Loucy (cell line): ENCODE data around the gene ZNF423.

Experiments
- H2AFZ ChIP-seq: fragments of 200-600 bp; sonication (generic); 2 replicates; pipeline ENCODE4 v1.6.0; 2016; ENCODE audit warnings: antibody characterized with exemption, mild to moderate bottlenecking, low read length, moderate library complexity
- H3F3A ChIP-seq: fragments of 200-600 bp; 2 replicates; pipeline ENCODE4 v1.6.0; 2016; ENCODE audit warnings: antibody characterized with exemption, low read depth, mild to moderate bottlenecking
- H3K27me3 ChIP-seq: fragments of 200-600 bp; sonication (generic); 2 replicates; pipeline ENCODE4 v1.6.1; 2014; ENCODE audit warnings: low read length, mild to moderate bottlenecking; ENCODE audit not compliant: insufficient read depth, poor library complexity, severe bottlenecking
- H3K36me3 ChIP-seq: fragments of 200-600 bp; sonication (generic); 2 replicates; pipeline ENCODE4 v1.6.1; 2016; ENCODE audit warnings: low read length; ENCODE audit not compliant: insufficient read depth
- H3K4me1 ChIP-seq: fragments of 200-600 bp; sonication (generic); 2 replicates; pipeline ENCODE4 v1.5.1; 2014; ENCODE audit warnings: low read length, mild to moderate bottlenecking; ENCODE audit not compliant: insufficient read depth, poor library complexity, severe bottlenecking
- H3K4me2 ChIP-seq: fragments of 200-600 bp; sonication (generic); 2 replicates; pipeline ENCODE4 v1.6.0; 2014; ENCODE audit warnings: antibody characterized with exemption, low read length, low read depth, mild to moderate bottlenecking; ENCODE audit not compliant: poor library complexity, severe bottlenecking
- H3K4me3 ChIP-seq: fragments of 200-600 bp; sonication (generic); 2 replicates; pipeline ENCODE4 v1.5.1; 2014; ENCODE audit warnings: low read length, mild to moderate bottlenecking, mixed read lengths; ENCODE audit not compliant: poor library complexity, severe bottlenecking
- H3K79me2 ChIP-seq: fragments of 200-600 bp; sonication (generic); 2 replicates; pipeline ENCODE4 v1.6.1; 2014; ENCODE audit warnings: low read length; ENCODE audit not compliant: insufficient read depth
- H3K9ac ChIP-seq: fragments of 200-600 bp; sonication (generic); 2 replicates; pipeline ENCODE4 v1.6.0; 2014; ENCODE audit warnings: mild to moderate bottlenecking, low read depth, low read length, moderate library complexity; ENCODE audit not compliant: poor library complexity, severe bottlenecking
- H3K9me2 ChIP-seq: fragments of 200-600 bp; sonication (generic); replicated peaks from 2 replicates; pipeline ENCODE4 v1.6.1; 2016; ENCODE audit warnings: low read depth, low read length, mixed read lengths
- H3K9me3 ChIP-seq: fragments of 200-600 bp; sonication (generic); 2 replicates; pipeline ENCODE4 v1.6.1; 2014; ENCODE audit warnings: mild to moderate bottlenecking, antibody characterized with exemption, low read length, low read depth; ENCODE audit not compliant: insufficient read depth
- H4K20me1 ChIP-seq: fragments of 200-600 bp; sonication (generic); 2 replicates; pipeline ENCODE4 v1.6.0; 2014; ENCODE audit warnings: antibody characterized with exemption, low read length, mild to moderate bottlenecking; ENCODE audit not compliant: insufficient read depth, poor library complexity, severe bottlenecking
- CTCF ChIP-seq: fragments of 200-600 bp; sonication (generic); conservative IDR thresholded peaks from 2 replicates; pipeline ENCODE4 v1.5.1; 2014; ENCODE audit warnings: mild to moderate bottlenecking, antibody characterized with exemption, low read length
- EZH2phosphoT487 ChIP-seq: fragments of 200-600 bp; IDR thresholded peaks from 2 replicates; pipeline ENCODE4 v1.6.1; 2018; ENCODE audit warnings: antibody characterized with exemption, mild to moderate bottlenecking, moderate library complexity, borderline replicate concordance

ZNF423 gene

GRCh38 chr16:49539758-49540157 is 316.2 kb downstream of the ZNF423 start:
- no peak overlapping the region for H3K4me2 ChIP-seq
- H3K9me3 ChIP-seq: no peaks in the 10 kb centered on the region
- no peaks in the 10 kb centered on the region for H3K79me2 ChIP-seq
- H3K4me3 ChIP-seq: no peak overlapping the region
- no peaks in the 10 kb centered on the region for H3K4me1 ChIP-seq
- TF ChIP-seq CTCF (no peak), EZH2phosphoT487 (no peak)
- H3K36me3 ChIP-seq: no peaks in the 10 kb centered on the region
- no peak overlapping the region for H3K9ac ChIP-seq
- no peaks in the 10 kb centered on the region for H4K20me1 ChIP-seq
- no peaks in the 10 kb centered on the region for H3K9me2 ChIP-seq
- no peaks in the 10 kb centered on the region for H3K27me3 ChIP-seq
- no peak overlapping the region for H2AFZ ChIP-seq
- H3F3A ChIP-seq: no peaks in the 10 kb centered on the region

DNA sequence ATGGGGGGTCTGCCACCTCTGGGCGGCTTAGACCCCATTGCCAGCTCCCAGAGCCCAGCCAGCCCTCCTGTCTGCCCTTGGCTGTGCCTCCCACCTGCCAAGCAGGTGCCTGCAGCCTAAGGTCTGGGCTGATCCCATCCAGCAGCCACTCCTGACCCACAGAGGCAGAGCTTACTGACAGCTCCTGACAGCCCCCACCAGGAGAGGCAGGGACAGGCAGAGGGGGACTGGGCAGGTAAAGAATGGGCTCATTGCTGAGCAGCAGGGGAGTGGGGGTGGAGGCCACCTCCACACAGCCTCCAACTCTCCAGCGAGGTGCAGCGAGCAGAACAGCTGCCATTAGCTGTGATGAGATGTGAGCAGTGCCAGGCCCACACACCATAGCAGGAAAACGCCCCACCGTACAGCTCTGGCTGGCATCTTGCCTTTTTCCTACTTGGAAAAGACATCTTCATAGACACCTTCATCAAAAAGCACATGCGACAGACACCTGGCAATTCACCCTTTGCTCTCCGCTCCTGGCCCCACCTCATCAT is 317.9 kb downstream of the ZNF423 start:
- Histone ChIP-seq H3K4me2 (no peak overlapping the region), H3F3A (no peaks in the 10 kb centered on the region), H3K4me1 (no peaks in the 10 kb centered on the region), H2AFZ (no peak overlapping the region), H4K20me1 (no peaks in the 10 kb centered on the region), H3K36me3 (no peaks in the 10 kb centered on the region), H3K4me3 (no peak overlapping the region), H3K9me2 (no peaks in the 10 kb centered on the region), H3K9ac (no peak overlapping the region), H3K79me2 (no peaks in the 10 kb centered on the region), H3K27me3 (no peaks in the 10 kb centered on the region), H3K9me3 (no peaks in the 10 kb centered on the region)
- TF ChIP-seq EZH2phosphoT487: no peak

DNA sequence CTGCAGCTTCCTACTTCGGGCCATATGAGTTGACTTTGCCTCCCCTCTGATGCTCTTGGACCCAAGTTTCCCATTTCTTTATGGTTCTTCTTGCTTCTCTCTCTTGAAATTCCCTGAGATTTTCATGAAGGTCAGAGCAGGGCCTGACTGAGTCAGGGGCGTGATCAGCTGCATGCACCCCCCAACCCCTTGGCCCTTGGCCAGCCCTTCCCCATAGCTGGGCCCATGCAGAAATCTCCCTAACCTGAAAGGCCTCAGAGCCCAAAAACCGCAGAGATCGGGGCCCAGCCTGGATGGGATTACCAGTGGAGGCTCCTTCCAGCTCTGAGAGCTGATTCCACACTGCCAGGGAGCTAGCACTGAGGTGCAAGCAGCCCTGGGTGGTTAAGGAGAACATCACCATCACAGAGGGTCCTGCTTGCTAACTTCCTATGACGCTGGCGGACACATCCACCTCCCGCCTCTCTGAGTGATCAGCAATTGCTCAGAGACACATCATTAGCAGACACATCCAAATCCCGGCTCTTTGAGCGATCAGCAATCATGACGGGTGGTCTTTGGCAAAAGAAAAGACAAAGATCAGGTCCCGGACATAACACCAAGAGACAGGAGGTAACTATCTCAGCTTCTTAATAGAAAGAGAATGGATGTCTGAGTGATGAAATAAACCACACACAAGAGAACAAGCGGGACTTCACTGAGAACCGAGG is 320.9 kb downstream of the ZNF423 start:
- Histone ChIP-seq H3K27me3 (no peaks in the 10 kb centered on the region), H3K4me2 (no peak overlapping the region), H2AFZ (no peak overlapping the region), H3F3A (no peaks in the 10 kb centered on the region), H3K9me2 (no peaks in the 10 kb centered on the region), H3K4me1 (peaks cover 4% of the 10 kb centered on the region), H4K20me1 (no peaks in the 10 kb centered on the region), H3K4me3 (no peak overlapping the region), H3K36me3 (no peaks in the 10 kb centered on the region), H3K9me3 (no peaks in the 10 kb centered on the region), H3K79me2 (no peaks in the 10 kb centered on the region), H3K9ac (no peak overlapping the region)
- TF ChIP-seq CTCF: no peak
- TF ChIP-seq EZH2phosphoT487: no peak

DNA sequence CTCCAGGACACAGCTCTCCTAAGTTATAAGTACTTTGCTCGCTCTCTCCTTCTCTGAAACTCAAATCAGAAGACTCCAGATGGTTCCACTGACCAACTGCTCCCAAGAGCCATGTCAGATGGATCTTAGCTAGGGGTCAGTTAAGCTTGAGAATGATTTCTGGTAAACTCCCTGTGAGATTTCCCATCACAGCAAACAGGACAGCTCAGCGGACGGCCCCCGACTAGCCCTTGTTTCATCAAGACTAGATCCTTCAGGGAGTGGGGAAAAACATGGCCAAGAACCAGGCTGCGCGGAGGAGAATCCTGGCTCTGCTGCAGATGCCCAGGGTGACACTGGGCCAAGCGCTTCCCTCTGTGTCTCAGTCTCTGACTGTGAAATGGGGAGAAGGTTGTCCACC is 322.5 kb downstream of the ZNF423 start:
- Histone ChIP-seq H3K79me2 (no peaks in the 10 kb centered on the region), H3K9ac (no peak overlapping the region), H3K9me3 (no peaks in the 10 kb centered on the region), H3K36me3 (no peaks in the 10 kb centered on the region), H3K4me1 (peaks cover 4% of the 10 kb centered on the region), H3F3A (no peaks in the 10 kb centered on the region), H3K27me3 (no peaks in the 10 kb centered on the region), H3K9me2 (no peaks in the 10 kb centered on the region), H4K20me1 (no peaks in the 10 kb centered on the region), H3K4me2 (no peak overlapping the region), H3K4me3 (no peak overlapping the region), H2AFZ (no peak overlapping the region)
- TF ChIP-seq CTCF (no peak), EZH2phosphoT487 (no peak)
